ENCODE data around the gene PCP2. TPM values are rescaled to one million over a fixed set of nuclear protein-coding genes. Genes with fewer than 3 reads are reported as not detected.
A peak's percentile ranks its signal among the peaks of the same experiment; 100 is the strongest.

The PCP2 gene
- polyA plus RNA-seq, 4 donors, result 0.54 to 2.8 (median 1.5) TPM

DNA sequence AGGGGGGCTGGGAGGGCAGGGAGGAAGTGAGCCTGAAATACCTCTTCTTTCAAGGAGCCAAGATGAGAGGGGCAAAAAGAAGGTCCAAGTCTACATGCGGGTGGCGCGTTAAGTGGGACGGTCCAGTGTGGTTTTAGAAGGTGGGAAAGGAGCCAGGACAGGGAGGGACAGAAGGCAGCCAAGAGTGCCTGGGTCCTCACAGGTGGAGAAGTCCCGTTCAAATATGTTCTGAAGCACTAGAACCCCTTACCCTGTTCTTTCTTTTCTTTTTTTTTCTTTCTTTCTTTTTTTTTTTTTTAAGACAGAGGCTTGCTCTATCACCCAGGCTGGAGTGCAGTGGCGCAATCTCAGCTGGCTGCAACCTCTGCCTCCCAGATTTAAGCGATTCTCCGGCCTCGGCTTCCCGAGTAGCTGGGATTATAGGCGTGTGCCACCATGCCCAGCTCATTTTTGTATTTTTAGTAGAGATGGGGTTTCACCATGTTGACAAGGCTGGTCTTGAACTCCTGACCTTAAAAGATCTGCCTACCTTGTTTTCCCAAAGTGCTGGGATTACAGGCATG is 30.5 kb downstream of the PCP2 start:
- no peak for DNase-seq (ENCODE audit: low read depth in 4 of 4, low spot score in 2 of 4)

DNA sequence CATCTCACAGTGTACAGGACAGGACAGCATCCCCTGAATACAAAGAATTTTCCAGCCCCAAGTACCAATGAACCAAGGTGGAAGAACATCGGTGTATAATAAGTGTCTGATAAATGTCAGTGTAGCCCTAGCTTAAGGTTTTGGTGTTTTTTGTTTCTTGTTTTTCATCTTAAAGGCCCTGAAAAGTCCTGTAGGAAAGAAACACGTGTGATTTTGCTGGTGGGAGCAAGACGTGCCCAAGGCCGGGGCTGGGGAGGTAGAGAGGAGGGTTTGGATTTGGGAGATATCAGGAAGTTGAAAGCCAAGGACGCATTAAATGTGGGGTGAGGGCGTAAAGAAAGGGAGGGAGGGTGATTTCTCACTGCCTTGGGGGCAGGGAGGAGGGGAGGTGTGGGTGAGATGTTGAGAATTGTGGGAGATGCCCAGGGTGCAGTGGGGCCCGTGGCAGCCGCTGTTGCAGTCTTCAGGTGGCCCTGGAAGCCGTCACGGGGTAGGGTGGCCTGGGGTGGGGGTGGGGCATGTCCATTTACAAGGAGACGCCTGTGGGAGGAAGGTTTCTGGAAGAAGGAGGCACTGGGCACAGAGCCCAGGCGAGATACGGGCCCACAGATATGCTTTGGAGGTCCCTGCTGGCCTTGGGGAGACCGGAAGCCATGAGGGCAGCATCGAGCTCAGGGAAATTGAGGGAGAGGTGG is 31.1 kb downstream of the PCP2 start:
- no peak for DNase-seq (ENCODE audit: low read depth in 4 of 4, low spot score in 2 of 4)

DNA sequence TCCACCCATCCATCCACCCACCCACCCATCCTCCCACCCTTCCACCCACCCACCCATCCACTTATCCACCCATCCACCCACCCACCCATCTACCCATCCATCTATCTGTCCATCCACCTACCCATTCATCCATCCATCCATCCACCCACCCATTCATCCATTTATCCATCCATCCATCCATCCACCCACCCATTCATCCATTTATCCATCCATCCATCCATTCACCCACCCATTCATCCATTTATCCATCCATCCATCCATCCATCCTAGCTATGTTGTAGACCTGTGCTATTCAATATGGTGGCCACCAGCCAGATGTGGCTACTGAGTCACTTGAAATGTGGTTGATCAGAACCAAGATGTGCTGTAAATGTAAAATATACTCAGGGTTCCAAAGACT is 32.8 kb downstream of the PCP2 start:
- no peak for DNase-seq (ENCODE audit: low read depth in 4 of 4, low spot score in 2 of 4)

DNA sequence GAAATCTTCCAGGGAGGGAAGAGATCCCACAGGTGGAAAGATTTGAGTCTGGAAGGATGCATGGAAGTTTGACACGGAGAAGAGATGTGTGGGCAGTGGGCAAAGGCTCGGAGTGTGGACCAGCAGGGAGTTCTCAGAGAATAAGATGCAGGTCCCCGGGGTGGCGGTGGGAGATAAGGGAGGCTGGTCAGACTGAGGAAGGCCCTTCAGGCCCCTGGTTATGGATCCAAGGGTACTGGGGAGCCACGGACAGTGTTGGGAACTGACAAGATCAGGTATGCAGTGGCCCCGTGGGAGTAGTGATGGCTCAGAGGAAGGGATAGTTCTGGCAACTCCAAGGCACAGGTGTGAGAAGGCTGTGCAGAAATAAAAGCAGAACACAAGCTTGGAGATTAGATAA is 35.3 kb downstream of the PCP2 start:
- no peak for DNase-seq (ENCODE audit: low read depth in 4 of 4, low spot score in 2 of 4)

DNA sequence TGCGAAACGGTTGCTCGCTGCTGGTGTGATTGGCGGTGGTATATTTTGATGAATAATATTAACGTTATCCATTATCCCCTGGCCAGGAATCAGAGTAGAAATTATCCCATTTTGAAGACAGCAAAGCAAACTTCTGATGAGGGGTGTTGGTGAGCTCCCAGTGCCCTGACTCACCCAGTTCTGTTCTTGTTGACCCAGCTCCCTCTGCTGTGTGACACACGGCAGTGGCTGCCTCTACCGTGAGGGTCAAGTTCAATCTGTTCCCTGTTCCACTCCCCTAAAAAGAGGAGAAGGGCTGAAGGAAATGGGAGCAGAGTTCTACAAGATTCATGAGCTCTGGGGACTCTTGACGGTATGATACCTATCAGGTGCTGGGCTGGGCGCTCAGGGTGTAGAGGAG is 35.8 kb downstream of the PCP2 start:
- no peak for DNase-seq (ENCODE audit: low read depth in 4 of 4, low spot score in 2 of 4)

DNA sequence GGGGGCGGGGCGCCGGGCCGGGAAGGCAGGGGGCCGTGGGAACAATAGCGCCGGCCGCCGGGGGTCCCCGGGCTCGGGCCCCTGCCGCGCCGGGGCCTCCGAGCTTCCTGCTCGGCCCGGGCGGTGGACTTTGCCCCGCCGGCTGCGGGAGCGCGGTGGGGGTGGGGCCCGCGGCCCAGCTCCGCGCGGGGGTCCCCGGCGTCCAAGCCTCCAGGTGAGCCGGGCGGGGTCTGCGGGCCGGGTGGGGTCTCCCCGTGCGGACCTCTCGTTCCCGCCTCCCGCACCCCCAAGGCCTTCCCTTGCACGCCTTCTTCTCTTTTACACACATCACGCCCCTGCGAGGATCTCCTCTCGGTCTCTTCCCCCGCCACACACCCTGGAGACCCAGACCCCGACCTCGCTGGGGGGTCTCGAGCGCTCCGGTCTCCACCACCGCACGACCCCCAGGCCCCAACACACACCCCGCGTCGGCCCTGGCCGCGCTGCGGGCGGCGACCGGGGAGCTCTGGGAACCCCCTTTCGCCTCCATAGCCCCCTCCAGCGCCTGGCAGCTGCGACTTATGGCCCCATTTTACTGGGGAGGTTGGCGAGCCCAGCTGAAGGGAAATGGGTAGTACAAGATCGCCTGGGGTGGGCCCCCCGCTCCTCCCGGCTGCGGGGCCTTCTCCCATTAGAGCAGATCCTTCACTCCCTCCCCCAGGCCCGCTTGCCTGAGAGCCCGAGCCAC is 37.1 kb downstream of the PCP2 start:
- DNase-seq (ENCODE audit: low read depth in 4 of 4, low spot score in 2 of 4), result no peak

DNA sequence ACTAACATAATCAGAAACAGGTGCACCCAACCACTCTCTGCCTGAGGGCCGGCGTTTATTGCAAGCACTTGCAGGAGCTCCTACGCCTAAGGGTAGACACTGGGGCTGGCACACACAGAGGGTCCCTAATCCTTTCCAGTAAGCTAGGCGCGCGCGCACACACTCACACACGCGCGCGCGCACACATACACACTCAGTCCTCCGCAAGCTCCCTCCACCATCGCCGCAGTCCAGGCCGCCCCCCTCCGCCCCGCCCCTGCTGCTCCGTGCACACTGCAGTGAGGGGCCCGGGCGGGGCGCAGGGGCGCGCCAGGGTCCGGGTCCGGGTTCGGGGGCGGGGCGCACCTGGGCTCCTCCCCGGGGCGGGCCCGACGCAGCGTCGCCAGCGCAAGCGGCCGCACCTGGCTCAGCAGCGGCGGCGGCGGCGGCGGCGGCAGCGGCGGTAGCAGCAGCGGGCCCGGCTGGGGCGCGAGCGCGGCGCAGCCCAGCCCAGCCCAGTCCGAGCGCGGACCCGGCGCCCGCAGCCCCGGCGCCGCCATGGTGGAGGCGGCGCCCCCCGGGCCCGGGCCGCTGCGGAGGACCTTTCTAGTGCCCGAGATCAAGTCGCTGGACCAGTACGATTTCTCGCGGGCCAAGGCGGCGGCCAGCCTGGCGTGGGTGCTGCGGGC is 37.9 kb downstream of the PCP2 start, which contains the start of gene CAMSAP3:
CAMSAP3 (plus strand) TSS at position 398 of the 668 bp plus-strand sequence; CDS start at position 538, 140 bp downstream.
- peak in 3 of 4 donors; percentile 23 to 27 (median 26) for DNase-seq (ENCODE audit: low read depth in 4 of 4, low spot score in 2 of 4)

DNA sequence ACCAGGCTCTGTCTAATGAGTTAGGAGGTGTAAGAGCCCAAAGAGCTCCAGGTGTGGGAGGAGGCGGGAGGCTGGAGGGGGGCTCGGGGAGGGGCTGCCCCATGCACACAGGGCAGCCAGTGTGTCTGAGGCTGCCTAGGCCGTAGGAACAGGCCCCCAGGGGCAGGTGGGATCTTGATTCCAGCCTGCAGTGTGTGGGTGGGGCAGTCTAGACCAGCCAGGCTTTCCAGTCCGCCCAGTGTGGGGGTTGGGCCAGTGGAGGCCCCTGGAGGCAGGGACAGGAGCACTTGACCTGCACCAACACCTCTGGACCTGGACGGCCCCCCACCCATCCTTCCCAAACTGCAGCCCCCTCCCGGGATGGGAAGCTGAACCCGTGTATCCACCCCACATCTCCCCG is 43.3 kb downstream of the PCP2 start:
- DNase-seq (ENCODE audit: low read depth in 4 of 4, low spot score in 2 of 4), result no peak

DNA sequence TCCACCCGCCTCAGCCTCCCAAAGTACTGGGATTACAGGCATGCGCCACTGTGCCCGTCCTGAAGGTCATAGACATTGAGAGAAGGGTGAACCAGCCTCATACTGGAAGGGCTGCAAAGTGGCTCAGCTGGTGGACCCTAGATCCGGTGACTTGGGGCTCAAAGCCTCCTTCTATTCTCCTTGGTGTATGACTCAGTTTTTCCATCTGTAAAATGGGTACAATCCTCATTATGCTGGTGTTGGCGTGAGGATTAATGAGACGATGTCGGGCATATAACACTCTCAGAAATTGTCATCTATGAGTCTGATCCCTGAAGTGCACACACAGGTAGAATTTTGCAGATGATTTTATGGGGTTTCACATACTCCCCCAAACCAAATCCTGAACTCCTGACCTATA is 43.7 kb downstream of the PCP2 start:
- no peak for DNase-seq (ENCODE audit: low read depth in 4 of 4, low spot score in 2 of 4)

DNA sequence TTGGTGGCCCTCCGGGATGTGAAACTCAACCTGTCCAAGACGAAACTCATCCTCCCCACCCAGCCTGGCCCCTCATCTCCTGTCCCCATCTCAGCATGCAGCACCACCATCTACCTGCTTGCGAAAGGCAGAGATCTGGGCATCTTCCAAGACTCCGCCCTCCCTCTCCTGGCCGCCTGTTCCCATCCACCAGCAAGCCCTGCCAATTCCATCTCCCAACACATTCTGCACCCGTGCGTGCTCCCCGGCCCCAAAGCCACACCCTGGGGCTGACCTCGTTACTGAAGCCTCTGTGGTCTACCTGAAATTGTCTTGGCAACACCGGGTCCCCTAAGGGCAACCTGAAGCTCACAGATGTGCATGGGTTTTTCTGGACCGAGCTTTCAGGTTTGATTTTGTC is 51.1 kb downstream of the PCP2 start:
- DNase-seq (ENCODE audit: low read depth in 4 of 4, low spot score in 2 of 4), result no peak

Other genes with a start within 250 kb of the PCP2 start
- gene PEX11G, start 144.7 kb downstream of the PCP2 start, polyA plus RNA-seq (ENCODE audit: insufficient read length in 4 of 4), result 1 to 10 TPM; 5.8 to 9.2 (median 7.9) TPM
- gene ZNF358, start 117.6 kb downstream of the PCP2 start, polyA plus RNA-seq (ENCODE audit: insufficient read length in 4 of 4), result 10 to 100 TPM; 33.2 to 76.0 (median 60.3) TPM
- 10 to 100 TPM; 12.3 to 24.0 (median 18.8) TPM for gene MCOLN1, start 111.1 kb downstream of the PCP2 start, polyA plus RNA-seq (ENCODE audit: insufficient read length in 4 of 4)
- 10 to 100 TPM; 30.6 to 59.3 (median 44.3) TPM for gene PNPLA6, start 98.0 kb downstream of the PCP2 start, polyA plus RNA-seq (ENCODE audit: insufficient read length in 4 of 4)
- gene CAMSAP3, start 37.9 kb downstream of the PCP2 start, polyA plus RNA-seq (ENCODE audit: insufficient read length in 4 of 4), result 10 to 100 TPM; 12.3 to 30.3 (median 22.0) TPM
- gene XAB2, start 4.2 kb downstream of the PCP2 start, polyA plus RNA-seq (ENCODE audit: insufficient read length in 4 of 4), result 10 to 100 TPM; 31.4 to 47.9 (median 42.1) TPM
- 100 to 1,000 TPM in 3 of 4 donors, 10 to 100 TPM in 1; 99.2 to 131 (median 118) TPM for gene PET100, start 3.9 kb downstream of the PCP2 start, polyA plus RNA-seq (ENCODE audit: insufficient read length in 4 of 4)
- gene STXBP2, start 3.4 kb upstream of the PCP2 start, polyA plus RNA-seq (ENCODE audit: insufficient read length in 4 of 4), result 10 to 100 TPM; 58.7 to 87.6 (median 73.3) TPM
- 1 to 10 TPM in 2 of 4 donors, under 1 TPM in 2; 0.71 to 2.7 (median 1.7) TPM for gene RETN, start 35.3 kb upstream of the PCP2 start, polyA plus RNA-seq (ENCODE audit: insufficient read length in 4 of 4)
- gene MCEMP1, start 43.4 kb upstream of the PCP2 start, polyA plus RNA-seq (ENCODE audit: insufficient read length in 4 of 4), result under 1 TPM in 2 of 4 donors, not detected in 2; 0.21 to 0.36 TPM
- gene TRAPPC5, start 47.1 kb upstream of the PCP2 start, polyA plus RNA-seq (ENCODE audit: insufficient read length in 4 of 4), result 10 to 100 TPM; 42.7 to 97.1 (median 59.0) TPM
- under 1 TPM; 0.27 to 0.45 (median 0.31) TPM for gene FCER2, start 68.4 kb upstream of the PCP2 start, polyA plus RNA-seq (ENCODE audit: insufficient read length in 4 of 4)
- gene CLEC4G, start 98.4 kb upstream of the PCP2 start, polyA plus RNA-seq (ENCODE audit: insufficient read length in 4 of 4), result under 1 TPM in 1 of 4 donors, not detected in 3; 0.21 TPM
- 1 to 10 TPM in 3 of 4 donors, under 1 TPM in 1; 0.52 to 1.5 (median 1.4) TPM for gene CD209, start 113.8 kb upstream of the PCP2 start, polyA plus RNA-seq (ENCODE audit: insufficient read length in 4 of 4)
- 1 to 10 TPM; 1.5 to 4.7 (median 3.3) TPM for gene CLEC4M, start 129.5 kb upstream of the PCP2 start, polyA plus RNA-seq (ENCODE audit: insufficient read length in 4 of 4)
- gene EVI5L, start 196.5 kb upstream of the PCP2 start, polyA plus RNA-seq (ENCODE audit: insufficient read length in 4 of 4), result 10 to 100 TPM; 15.1 to 19.9 (median 18.5) TPM
- gene PRR36, start 240.7 kb upstream of the PCP2 start, polyA plus RNA-seq (ENCODE audit: insufficient read length in 4 of 4), result 10 to 100 TPM in 1 of 4 donors, 1 to 10 TPM in 3; 3.7 to 12.5 (median 7.2) TPM

All from left renal cortex interstitium (tissue), 4 donors.